HG03457 (cell line): ENCODE measurements around the gene TNIK.

Experiments used
- ATAC-seq: cut with Tn5 transposase; IDR thresholded peaks from one replicate; pipeline ENCODE4 v1.9.1; 2021; ENCODE audit warnings: moderate number of reproducible peaks; ENCODE audit not compliant: unreplicated experiment

TNIK gene

GRCh38 chr3:171176244-171176933 lies 283.8 kb downstream of the TNIK start:
- ATAC-seq, result no peak

DNA sequence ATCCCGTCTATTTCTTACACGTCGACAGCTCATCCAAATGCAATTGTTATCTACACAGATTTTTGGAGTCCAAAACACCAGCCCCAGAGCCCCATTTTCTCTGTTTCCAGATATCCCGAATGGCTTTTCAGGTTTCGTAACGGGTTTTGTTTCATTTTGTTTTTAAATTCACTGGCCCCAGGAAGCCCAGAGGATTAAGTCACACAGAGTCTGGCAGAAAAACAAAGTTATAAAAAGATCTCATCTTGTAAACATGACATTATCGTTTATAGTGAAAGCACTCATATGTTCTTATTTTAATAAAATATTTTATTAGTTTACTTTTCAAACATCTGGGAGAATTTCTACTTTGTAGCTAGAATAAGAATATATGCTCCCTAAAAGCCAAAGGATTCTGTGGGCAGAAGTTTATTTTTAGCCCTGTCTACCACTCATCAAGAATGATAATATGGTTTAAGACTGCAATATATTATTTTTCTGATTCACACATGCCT lies 284.4 kb downstream of the TNIK start:
- ATAC-seq, result no peak

DNA sequence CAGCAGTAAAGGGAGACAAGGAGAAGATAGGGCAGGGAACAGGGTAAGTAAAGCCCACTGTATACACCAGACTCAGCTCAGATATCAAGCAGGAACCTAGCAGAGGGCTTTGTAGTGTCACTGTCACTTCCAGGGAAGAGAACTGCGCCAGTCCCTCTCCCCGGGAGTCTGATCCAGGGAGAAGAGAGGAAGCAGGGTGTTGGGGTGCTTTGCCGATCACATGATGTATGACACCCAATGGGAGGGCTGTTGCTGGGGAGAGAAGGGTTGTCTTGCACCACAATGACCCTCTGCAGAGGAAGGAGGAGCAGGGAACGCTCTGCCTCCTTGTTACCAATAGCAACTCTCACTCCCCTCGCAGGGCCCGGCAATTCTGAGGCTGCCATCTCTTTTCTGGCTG lies 286.5 kb downstream of the TNIK start:
- ATAC-seq, result no peak

GRCh38 chr3:171172070-171172469 lies 288.1 kb downstream of the TNIK start:
- ATAC-seq, result no peak

GRCh38 chr3:171169866-171170265 lies 290.3 kb downstream of the TNIK start:
- no peak for ATAC-seq

GRCh38 chr3:171169443-171169842 lies 290.8 kb downstream of the TNIK start:
- ATAC-seq, result no peak

DNA sequence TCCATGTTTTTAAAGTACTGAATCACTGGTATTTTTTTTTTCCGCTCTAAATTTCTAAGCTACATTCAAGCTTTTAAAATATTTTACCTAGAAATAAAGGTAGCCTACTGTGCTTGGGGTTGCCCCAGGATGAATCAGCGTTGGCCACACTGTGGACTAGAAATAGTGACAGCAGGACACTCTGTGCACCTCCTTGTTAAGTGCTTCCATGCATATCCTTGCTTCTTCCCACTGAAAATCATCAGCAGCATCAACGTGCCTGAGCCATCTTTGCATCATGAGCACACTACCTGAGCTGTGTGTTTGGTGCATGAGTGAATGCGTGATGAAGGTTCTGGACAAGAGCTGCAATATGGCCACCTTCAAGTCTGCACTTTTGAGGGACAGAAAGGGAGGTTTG lies 291.7 kb downstream of the TNIK start:
- no peak for ATAC-seq

DNA sequence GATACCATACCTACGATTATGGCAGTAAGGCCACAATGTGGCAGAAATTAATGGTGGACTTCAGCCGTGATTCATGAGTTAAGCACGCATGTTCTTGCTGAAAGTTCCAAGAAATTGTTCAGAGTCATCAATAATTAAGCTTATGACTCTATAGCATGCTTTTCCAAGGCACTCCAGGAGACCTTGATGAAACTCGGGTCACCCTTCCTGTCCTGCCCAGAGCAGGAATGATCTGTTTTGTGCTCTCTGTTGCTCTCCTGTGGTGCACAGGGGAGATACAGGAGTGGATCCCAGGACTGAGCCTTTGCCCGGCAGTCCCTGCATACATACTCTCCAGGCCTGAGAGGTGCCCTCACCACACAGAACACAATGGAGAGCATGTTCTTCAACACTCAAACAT lies 292.1 kb downstream of the TNIK start:
- no peak for ATAC-seq

DNA sequence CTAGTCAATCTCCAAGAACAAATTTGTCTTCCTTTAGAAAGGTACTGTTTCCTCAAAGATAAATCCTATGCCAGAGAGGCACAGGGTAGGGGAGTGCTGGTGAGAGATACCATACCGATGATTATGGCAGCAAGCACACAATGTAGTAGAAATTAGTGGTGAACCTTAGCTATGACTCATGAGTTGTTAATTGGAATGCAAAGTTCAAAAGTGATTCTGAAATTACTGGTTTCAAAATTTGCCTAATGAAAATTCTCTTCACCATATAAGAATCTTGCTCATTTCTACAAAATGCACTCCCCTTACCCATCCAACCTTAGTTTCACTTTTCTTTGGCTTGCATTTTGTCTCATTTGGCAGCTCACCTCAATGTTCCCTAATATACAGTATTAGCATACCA lies 294.2 kb downstream of the TNIK start:
- ATAC-seq, result no peak

GRCh38 chr3:171165499-171165921 lies 294.7 kb downstream of the TNIK start:
- no peak for ATAC-seq

- ATAC-seq, result no peak
These were observed 296.1 kb downstream of the TNIK start for GRCh38 chr3:171164067-171164465.

- ATAC-seq, result no peak
These were observed 296.8 kb downstream of the TNIK start for GRCh38 chr3:171163101-171164066.

DNA sequence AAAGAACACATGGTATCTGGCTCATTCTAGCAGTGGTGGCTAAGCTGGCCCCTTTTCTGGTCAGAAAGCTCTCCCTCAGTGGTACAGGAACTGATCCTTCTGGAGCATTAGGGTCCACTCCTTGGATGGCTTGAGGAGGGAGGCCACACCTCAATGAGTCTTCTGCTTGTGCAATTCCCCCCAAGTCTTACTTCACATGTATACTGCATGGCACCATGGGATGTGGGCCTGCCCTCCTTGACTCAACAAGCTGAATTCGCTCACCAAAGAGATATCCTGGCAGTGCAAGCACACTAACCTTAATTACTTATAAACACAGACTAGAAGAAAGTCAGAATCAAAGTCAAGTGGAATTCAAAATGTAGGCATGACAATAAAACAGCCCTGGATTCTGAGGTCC lies 299.9 kb downstream of the TNIK start:
- ATAC-seq, result no peak

DNA sequence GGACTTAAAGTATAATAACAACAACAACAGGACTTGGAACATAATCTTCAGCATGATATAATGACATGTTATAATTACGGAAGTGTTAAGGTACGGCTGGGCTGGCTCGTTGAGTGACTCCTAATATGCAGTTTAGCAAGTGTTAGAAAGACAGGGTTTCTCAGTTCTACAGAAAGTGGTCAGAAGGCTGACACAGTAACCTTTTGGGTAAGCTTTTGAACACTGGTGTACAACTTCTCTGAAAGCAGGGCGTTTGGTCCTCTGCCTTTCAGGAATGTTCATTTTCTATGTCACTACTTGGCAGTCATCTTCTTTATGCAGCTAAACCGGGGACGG lies 300.4 kb downstream of the TNIK start:
- ATAC-seq, result no peak

GRCh38 chr3:171159024-171159821 lies 301.0 kb downstream of the TNIK start:
- ATAC-seq, result no peak

GRCh38 chr3:171157980-171158379 lies 302.2 kb downstream of the TNIK start:
- no peak for ATAC-seq

- no peak for ATAC-seq
These were observed 302.9 kb downstream of the TNIK start for GRCh38 chr3:171157286-171157685.

DNA sequence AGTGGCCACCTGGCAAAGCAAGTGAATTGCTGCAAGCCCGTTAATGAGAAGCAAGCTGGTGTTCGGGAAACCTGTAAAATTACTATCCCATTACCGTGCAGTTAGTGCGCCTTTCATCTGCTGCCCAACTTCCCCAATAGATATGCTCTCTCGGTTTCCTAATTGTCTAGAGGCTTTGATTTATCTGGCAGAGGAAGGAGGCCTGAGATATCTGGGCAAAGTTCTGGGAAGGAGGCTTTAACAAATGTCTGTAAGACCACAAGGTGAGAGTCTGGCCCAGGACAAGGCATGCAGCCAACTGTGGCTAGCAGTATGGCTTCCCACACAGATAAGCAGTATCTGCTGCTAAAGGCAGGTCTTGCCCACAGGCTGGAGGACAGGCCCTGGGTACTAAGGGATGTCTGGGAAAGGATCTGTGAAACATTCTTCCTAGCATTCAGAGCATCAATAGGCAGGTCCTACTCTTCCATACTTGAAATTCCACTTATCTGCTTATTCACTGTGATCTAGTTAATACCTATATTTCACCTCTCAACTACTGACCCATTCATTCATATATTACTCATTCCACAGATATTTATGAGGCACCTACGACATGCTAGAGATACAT lies 303.7 kb downstream of the TNIK start:
- no peak for ATAC-seq

GRCh38 chr3:171155122-171155700 lies 305.0 kb downstream of the TNIK start:
- ATAC-seq, result no peak

- no peak for ATAC-seq
These were observed 309.3 kb downstream of the TNIK start for GRCh38 chr3:171150945-171151344.
